SU-DHL-6 (cell line): ENCODE data around the gene RELL2.

ENCODE experiments used
- H2AFZ ChIP-seq: fragments of 200-600 bp; sonication (generic); 2 replicates; pipeline ENCODE4 v1.6.1; 2014; ENCODE audit warnings: low read depth, mild to moderate bottlenecking, moderate library complexity, mixed read lengths, antibody characterized with exemption, low read length; ENCODE audit not compliant: severe bottlenecking
- H3F3A ChIP-seq: fragments of 200-600 bp; shearing (Covaris generic); 2 replicates; pipeline ENCODE4 v1.6.0; 2016; ENCODE audit warnings: antibody characterized with exemption, mild to moderate bottlenecking; ENCODE audit not compliant: insufficient read depth
- H3K27ac ChIP-seq: fragments of 200-600 bp; sonication (generic); 2 replicates; pipeline ENCODE4 v1.5.1; 2016; ENCODE audit warnings: low read depth, mild to moderate bottlenecking, low read length, moderate library complexity, mixed read lengths
- H3K27me3 ChIP-seq: fragments of 200-600 bp; sonication (generic), shearing (Covaris generic); 2 replicates; pipeline ENCODE4 v1.6.0; 2014; ENCODE audit warnings: mild to moderate bottlenecking, low read length
- H3K36me3 ChIP-seq: fragments of 200-600 bp; sonication (generic); 2 replicates; pipeline ENCODE4 v1.6.1; 2014; ENCODE audit warnings: mild to moderate bottlenecking, low read length, mixed read lengths
- H3K4me2 ChIP-seq: fragments of 300-600, 200-600 bp; shearing (Covaris generic), sonication (generic); 2 replicates; pipeline ENCODE4 v1.6.0; 2014; ENCODE audit warnings: low read length, low read depth, mild to moderate bottlenecking; ENCODE audit not compliant: poor library complexity, severe bottlenecking
- H3K4me3 ChIP-seq: fragments of 200-600 bp; sonication (generic); 2 replicates; pipeline ENCODE4 v1.5.1; 2014; ENCODE audit warnings: antibody characterized with exemption, low read length, mild to moderate bottlenecking, mixed read lengths; ENCODE audit not compliant: insufficient read depth, poor library complexity, severe bottlenecking
- H3K79me2 ChIP-seq: fragments of 200-600 bp; sonication (generic); 2 replicates; pipeline ENCODE4 v1.6.1; 2014; ENCODE audit warnings: mild to moderate bottlenecking, low read length, moderate library complexity; ENCODE audit not compliant: insufficient read depth
- H3K9ac ChIP-seq: fragments of 200-600 bp; sonication (generic); 2 replicates; pipeline ENCODE4 v1.7.0; 2014; ENCODE audit warnings: mild to moderate bottlenecking, low read length
- H3K9me2 ChIP-seq: fragments of 200-600 bp; sonication (generic); replicated peaks from 2 replicates; pipeline ENCODE4 v1.6.1; 2014; ENCODE audit warnings: low read length; ENCODE audit not compliant: insufficient read depth
- H3K9me3 ChIP-seq: fragments of 200-600 bp; sonication (generic); 2 replicates; pipeline ENCODE4 v1.6.1; 2014; ENCODE audit warnings: low read length, mixed read lengths; ENCODE audit not compliant: insufficient read depth
- H4K20me1 ChIP-seq: fragments of 200-600 bp; sonication (generic); 2 replicates; pipeline ENCODE4 v1.6.1; 2014; ENCODE audit warnings: low read depth, mild to moderate bottlenecking, antibody characterized with exemption, low read length, moderate library complexity, mixed read lengths
- CTCF ChIP-seq: fragments of 200-600 bp; sonication (generic); IDR thresholded peaks from one replicate; pipeline ENCODE4 v1.5.1; 2017; ENCODE audit warnings: antibody characterized with exemption, mild to moderate bottlenecking, low read length, moderate library complexity; ENCODE audit not compliant: insufficient read depth, poor library complexity, severe bottlenecking
- EZH2phosphoT487 ChIP-seq: fragments of 200-600 bp; sonication (generic), shearing (Covaris generic); conservative IDR thresholded peaks from 2 replicates; pipeline ENCODE4 v1.6.1; 2018; ENCODE audit warnings: mild to moderate bottlenecking, antibody characterized with exemption, low read length, moderate library complexity, mixed read lengths

The RELL2 gene

DNA sequence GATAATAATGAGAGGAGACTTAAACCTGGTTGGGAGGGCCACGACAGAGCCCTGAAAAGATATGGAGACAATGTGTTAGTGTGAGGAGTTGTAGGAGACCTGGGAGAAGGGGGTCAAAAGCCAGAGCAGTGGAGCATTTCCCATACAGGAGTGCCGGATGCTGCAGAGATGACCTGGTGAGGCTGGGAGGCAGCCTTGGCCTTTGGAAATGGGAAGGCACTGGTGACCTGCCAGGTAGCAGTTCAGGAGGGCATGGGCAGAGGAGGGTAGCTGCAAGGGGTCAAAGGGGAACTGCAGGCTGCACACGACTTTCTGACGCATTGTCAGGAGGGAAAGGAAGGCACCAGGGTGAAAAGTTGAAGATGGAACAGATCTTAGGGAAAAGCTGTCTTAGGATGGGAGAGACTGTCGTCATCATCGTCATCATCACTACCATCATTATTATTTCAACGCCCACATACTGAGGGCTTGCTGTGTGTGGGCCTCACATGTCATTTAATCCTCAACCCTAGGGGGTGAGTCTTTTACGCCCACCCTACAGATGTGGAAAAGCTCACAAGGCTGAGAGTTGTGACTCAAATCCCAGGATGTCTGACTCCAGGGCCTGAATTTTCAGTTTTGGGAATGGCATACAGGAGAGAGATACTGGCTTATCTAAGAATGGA is 31.9 kb downstream of the RELL2 start:
- H3K4me2 ChIP-seq, result no peak overlapping the region
- TF ChIP-seq EZH2phosphoT487 (no peak), CTCF (no peak)

GRCh38 chr5:141669520-141669919 is 32.7 kb downstream of the RELL2 start:
- Histone ChIP-seq H4K20me1 (no peaks in the 10 kb centered on the region), H3K9me3 (no peaks in the 10 kb centered on the region), H3K27me3 (no peaks in the 10 kb centered on the region), H3K4me3 (no peak overlapping the region), H3K4me2 (no peak overlapping the region), H2AFZ (no peak overlapping the region), H3K79me2 (no peaks in the 10 kb centered on the region), H3K36me3 (no peaks in the 10 kb centered on the region), H3K9me2 (no peaks in the 10 kb centered on the region), H3K27ac (no peak overlapping the region), H3F3A (no peaks in the 10 kb centered on the region), H3K9ac (no peak overlapping the region)
- no peak for TF ChIP-seq CTCF
- no peak for TF ChIP-seq EZH2phosphoT487

More for the DNA sequence above, 31.9 kb downstream of the RELL2 start:
- no peaks in the 10 kb centered on the region for H3K79me2 ChIP-seq
- no peaks in the 10 kb centered on the region for H3K36me3 ChIP-seq
- no peaks in the 10 kb centered on the region for H3K27me3 ChIP-seq
- no peak overlapping the region for H3K4me3 ChIP-seq
- H3K27ac ChIP-seq, result no peak overlapping the region
- no peaks in the 10 kb centered on the region for H4K20me1 ChIP-seq
- H3K9me3 ChIP-seq, result no peaks in the 10 kb centered on the region
- no peak overlapping the region for H2AFZ ChIP-seq
- no peak overlapping the region for H3K9ac ChIP-seq
- H3F3A ChIP-seq, result no peaks in the 10 kb centered on the region
- no peaks in the 10 kb centered on the region for H3K9me2 ChIP-seq

GRCh38 chr5:141672071-141672840 is 35.5 kb downstream of the RELL2 start:
- no peaks in the 10 kb centered on the region for H3F3A ChIP-seq
- H4K20me1 ChIP-seq, result no peaks in the 10 kb centered on the region
- H3K4me2 ChIP-seq, result no peak overlapping the region
- no peaks in the 10 kb centered on the region for H3K79me2 ChIP-seq
- no peak overlapping the region for H2AFZ ChIP-seq
- H3K9me2 ChIP-seq, result no peaks in the 10 kb centered on the region
- H3K9me3 ChIP-seq, result no peaks in the 10 kb centered on the region
- no peaks in the 10 kb centered on the region for H3K36me3 ChIP-seq
- no peak overlapping the region for H3K9ac ChIP-seq
- H3K27me3 ChIP-seq, result no peaks in the 10 kb centered on the region
- H3K4me3 ChIP-seq, result no peak overlapping the region
- TF ChIP-seq EZH2phosphoT487 (no peak), CTCF (no peak)
- no peak overlapping the region for H3K27ac ChIP-seq
